Immature natural killer cell (primary cell): Measurements from ENCODE around the gene NBPF1. TPM values are rescaled to one million over a fixed set of nuclear protein-coding genes. Genes with fewer than 3 reads are reported as not detected.
A peak's percentile ranks its signal among the peaks of the same experiment; 100 is the strongest.
"Not testable (repeated sequence)": the region's sequence is repeated elsewhere in the genome, so short reads cannot be mapped to it uniquely, and the experiment has no call there.

Source experiments
- DNase-seq, 3 donors: peaks; one replicate each; pipeline ENCODE4 v3.0.0; 2022; ENCODE audit warnings: mixed read lengths in 1 of 3
- H3K27ac Mint-ChIP-seq, 6 donors: one replicate each; pipeline ENCODE4 v1.8.0; 2020; ENCODE audit warnings: mixed read lengths in 6 of 6, mild to moderate bottlenecking in 5 of 6, inconsistent platforms in 4 of 6, moderate library complexity in 3 of 6
- H3K27me3 Mint-ChIP-seq, 3 donors: one replicate each; pipeline ENCODE4 v1.8.0; 2020 to 2021; ENCODE audit warnings: low read depth in 3 of 3, mild to moderate bottlenecking in 3 of 3, mixed read lengths in 3 of 3, moderate library complexity in 3 of 3, inconsistent platforms in 1 of 3
- H3K36me3 Mint-ChIP-seq, 3 donors: one replicate each; pipeline ENCODE4 v1.8.0; 2020; ENCODE audit warnings: mixed read lengths in 3 of 3, inconsistent platforms in 2 of 3, mild to moderate bottlenecking in 2 of 3
- H3K4me1 Mint-ChIP-seq, 2 donors: one replicate each; pipeline ENCODE4 v1.8.0; 2020; ENCODE audit warnings: inconsistent platforms in 2 of 2, mild to moderate bottlenecking in 2 of 2, mixed read lengths in 2 of 2, moderate library complexity in 1 of 2
- H3K4me3 Mint-ChIP-seq, 5 donors: one replicate each; pipeline ENCODE4 v1.8.0; 2020; ENCODE audit warnings: mild to moderate bottlenecking in 5 of 5, mixed read lengths in 5 of 5, inconsistent platforms in 3 of 5, moderate library complexity in 3 of 5
- H3K9me3 Mint-ChIP-seq, 6 donors: one replicate each; pipeline ENCODE4 v1.8.0; 2020; ENCODE audit warnings: mild to moderate bottlenecking in 6 of 6, mixed read lengths in 6 of 6, inconsistent platforms in 4 of 6, moderate library complexity in 3 of 6
- polyA plus RNA-seq, 3 donors: library from polyadenylated mRNA; unstranded; fragments of 300-500 nt; fragmentation: Illumina TruSeq; gene quantifications; one replicate each; pipeline ENCODE4 v1.2.3, GENCODE V29; 2021

NBPF1 gene
- polyA plus RNA-seq, 3 donors from 2014 or later: 4.5 to 9.1 (median 6.9) TPM

DNA sequence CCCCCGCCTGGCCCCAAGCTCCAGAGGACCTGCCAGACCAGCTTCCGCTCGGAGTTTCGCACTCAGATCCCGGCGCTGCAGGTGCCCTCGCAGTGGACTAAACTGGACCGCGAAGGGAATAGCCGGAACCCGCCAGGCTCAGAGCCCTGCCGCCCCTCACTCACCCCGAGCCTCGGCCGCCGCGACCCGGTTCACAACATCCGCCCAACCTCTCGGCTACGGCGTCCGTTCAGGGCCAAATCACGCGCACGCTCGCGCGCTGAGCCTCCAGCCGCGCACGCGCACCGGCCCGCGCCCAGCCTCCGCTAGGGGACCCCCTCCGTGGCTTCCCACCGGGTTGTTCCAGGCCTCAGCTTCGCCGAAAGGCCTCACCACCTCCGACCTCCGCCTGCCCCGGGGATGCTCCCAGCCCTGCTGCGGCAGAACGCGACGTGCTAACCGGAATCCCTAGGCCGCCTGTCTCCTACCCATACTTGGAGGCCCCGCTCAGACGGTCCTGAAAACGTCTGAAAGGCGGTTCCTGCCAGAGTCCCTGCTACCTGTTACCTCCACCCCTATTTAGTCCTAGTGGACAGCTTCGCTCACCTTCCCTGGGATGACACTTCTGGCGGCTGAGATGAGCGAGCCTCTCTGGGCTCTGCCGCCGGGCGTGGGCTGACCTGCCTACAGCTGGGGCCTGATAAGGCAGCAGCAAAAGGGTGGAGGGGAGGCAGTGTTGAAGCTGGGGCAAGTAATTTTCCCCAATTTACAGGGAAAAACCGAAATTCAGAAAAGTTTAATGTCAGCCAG, 31.3 kb upstream of the NBPF1 start:
- H3K9me3 Mint-ChIP-seq, H3K36me3 Mint-ChIP-seq, H3K4me1 Mint-ChIP-seq, H3K27ac Mint-ChIP-seq, H3K4me3 Mint-ChIP-seq, H3K27me3 Mint-ChIP-seq: not testable (repeated sequence)
- DNase-seq: peak; percentile 100

DNA sequence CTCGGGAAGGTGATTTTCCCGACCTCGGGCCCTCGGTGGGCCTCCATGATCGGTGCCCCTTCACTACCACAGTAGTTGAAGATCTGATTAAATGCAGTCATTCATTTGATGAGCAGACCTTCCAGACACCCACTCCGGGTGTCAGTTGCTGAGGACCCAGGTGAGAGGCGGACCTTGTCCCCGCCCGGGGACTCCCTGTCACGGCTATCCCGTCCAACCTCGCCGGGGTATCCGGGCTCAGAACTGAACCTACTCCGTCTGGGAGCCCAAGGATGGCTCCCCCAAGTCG, 30.8 kb upstream of the NBPF1 start:
- H3K36me3 Mint-ChIP-seq: no peaks in the 10 kb centered on the region
- H3K9me3 Mint-ChIP-seq: no peaks in the 10 kb centered on the region
- H3K27ac Mint-ChIP-seq: no peak overlapping the region
- H3K4me3 Mint-ChIP-seq: no peak overlapping the region
- no peak for DNase-seq
- no peaks in the 10 kb centered on the region for H3K27me3 Mint-ChIP-seq
- H3K4me1 Mint-ChIP-seq: peaks cover 0 to 3% of the 10 kb centered on the region in 2 donors

DNA sequence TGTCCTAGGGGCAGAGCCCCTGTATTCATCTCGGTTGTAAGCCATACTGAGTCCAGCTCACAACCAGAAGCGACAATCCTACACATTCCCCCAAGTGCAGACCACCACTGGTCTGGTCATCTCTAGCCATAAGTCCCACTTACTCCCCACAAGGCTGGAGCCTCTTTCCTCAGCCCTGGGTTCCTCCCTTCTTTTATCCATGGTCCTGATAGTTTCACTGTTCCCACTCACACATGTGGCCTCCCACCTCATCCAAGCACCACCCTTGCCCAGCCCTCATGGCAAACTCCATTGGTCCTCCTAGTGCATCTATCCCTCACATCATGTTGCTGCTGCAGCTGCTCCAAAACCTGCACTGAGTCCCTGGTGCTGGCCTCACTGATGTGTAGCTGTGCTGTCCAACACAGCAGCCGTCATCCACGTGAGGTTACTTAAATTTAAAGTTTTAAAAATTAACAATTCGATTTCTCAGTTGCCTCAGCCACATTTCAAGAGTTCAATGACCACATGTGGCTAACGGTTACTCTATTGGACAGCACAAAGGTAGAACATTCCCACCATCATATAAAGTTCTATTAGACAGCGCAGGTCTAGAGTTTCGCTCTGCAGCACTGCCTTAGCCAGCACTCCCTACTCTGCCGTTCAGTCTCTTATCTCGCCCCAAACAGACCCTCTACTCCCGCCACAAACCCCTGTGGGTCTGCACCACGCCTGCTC, 30.3 kb upstream of the NBPF1 start:
- not testable (repeated sequence) for H3K27ac Mint-ChIP-seq, H3K4me1 Mint-ChIP-seq, H3K27me3 Mint-ChIP-seq, H3K9me3 Mint-ChIP-seq, H3K4me3 Mint-ChIP-seq, H3K36me3 Mint-ChIP-seq, DNase-seq

DNA sequence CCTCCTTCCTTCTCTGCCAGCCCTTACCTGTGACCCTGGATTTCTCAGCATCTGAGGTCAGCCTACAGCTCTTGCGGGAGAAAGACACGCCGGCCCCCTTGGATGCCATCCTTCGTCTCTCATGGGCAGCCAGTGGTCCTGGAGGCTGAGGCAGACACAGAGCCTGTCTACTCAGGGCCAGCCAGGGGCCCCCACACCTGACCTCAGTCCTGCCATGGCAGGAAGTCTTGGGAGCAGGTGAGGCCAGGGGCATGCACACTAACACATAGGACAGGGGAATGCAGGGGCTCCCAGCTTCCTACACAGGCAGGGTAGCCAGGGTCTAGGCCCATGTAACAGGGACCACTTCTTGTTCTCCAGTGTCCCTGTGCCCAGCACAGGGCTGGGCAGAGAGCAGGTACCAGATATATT, 29.6 kb upstream of the NBPF1 start:
- not testable (repeated sequence) for H3K9me3 Mint-ChIP-seq, H3K4me1 Mint-ChIP-seq, H3K27me3 Mint-ChIP-seq, H3K4me3 Mint-ChIP-seq, H3K27ac Mint-ChIP-seq, H3K36me3 Mint-ChIP-seq
- DNase-seq: peak in 1 of 3 donors; percentile 6

DNA sequence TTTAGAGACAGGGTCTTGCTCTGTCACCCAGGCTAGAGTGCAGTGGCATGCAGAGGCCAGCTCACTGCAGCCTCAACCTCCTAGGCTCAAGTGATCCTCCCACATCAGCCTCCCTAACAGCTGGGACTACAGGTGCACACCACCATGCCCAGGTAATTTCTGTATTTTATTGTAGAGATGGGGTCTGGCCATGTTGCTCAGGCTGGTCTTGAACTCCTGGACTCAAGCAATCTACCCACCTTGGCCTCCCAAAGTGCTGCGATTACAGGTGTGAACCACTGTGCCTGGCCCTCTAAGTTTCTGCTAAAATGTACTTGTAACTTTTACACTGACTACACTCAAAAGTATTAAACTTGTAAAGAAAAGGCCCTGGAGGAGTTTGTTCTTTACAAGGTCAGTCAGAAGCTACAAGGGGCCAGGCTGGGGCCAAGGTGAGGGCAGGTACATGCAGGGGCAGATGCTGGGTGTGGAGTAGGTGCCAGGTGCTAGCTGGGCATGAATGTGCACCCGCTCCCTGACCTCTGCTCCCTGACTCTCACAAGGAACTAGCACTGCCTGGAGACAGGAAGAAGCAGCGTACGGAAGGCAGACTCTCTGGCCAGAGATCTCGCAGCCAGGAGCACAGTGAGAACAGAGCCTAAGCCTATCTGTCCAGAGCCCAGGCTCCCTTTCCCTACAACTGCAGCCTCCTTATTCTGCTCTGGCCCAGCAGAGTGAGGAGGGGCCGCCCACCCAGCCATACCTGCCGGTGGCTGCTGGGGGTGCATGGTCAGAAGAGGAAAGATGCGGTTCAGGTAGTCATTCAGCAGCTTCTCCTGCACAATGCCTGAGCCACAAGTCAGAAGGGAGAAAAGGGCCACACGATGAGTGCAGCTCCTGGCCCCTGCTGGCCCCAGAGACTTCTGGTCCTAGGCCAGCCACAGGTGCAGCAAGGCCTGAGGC, 28.9 kb upstream of the NBPF1 start:
- H3K36me3 Mint-ChIP-seq, H3K9me3 Mint-ChIP-seq, H3K27me3 Mint-ChIP-seq, H3K4me1 Mint-ChIP-seq: not testable (repeated sequence)
- peak overlapping the region in 2 of 6 donors; percentile 41 to 55 for H3K27ac Mint-ChIP-seq
- H3K4me3 Mint-ChIP-seq: peak overlapping the region in 1 of 5 donors; percentile 36
- peak in 1 of 3 donors; percentile 1 for DNase-seq

DNA sequence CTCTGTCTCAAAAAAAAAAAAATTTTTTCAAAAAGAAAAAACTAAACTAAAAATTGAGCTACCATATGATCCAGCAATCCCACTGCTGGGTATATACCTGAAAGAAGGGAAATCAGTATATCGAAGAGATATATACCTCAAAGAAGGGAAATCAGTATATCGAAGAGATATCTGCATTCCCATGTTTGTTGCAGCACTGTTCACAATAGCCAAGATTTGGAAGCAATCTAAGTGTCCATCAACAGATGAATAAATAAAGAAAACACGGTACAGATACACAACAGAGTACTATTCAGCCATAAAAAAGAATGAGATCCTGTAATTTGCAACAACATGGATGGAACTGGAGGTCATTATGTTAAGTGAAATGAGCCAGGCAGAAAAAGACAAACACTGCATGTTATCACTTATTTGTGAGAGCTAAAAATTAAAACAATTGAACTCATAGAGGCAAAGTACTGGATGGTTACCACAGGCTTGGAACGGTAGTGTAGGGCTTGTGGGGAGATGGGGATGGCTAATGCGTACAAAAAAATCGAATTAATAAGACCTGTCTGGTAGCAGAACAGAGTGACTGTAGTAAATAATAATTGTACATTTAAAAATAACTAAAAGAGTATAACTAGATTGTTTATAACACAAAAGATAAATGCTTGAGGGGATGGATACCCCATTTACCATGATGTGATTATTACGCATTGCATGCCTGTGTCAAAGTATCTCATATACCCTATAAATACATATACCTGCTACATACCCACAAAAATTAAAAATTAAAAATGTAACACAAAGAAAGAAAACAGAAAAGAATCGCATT, 28.0 kb upstream of the NBPF1 start:
- not testable (repeated sequence) for H3K9me3 Mint-ChIP-seq
- DNase-seq: peak in 1 of 3 donors; percentile 0

DNA sequence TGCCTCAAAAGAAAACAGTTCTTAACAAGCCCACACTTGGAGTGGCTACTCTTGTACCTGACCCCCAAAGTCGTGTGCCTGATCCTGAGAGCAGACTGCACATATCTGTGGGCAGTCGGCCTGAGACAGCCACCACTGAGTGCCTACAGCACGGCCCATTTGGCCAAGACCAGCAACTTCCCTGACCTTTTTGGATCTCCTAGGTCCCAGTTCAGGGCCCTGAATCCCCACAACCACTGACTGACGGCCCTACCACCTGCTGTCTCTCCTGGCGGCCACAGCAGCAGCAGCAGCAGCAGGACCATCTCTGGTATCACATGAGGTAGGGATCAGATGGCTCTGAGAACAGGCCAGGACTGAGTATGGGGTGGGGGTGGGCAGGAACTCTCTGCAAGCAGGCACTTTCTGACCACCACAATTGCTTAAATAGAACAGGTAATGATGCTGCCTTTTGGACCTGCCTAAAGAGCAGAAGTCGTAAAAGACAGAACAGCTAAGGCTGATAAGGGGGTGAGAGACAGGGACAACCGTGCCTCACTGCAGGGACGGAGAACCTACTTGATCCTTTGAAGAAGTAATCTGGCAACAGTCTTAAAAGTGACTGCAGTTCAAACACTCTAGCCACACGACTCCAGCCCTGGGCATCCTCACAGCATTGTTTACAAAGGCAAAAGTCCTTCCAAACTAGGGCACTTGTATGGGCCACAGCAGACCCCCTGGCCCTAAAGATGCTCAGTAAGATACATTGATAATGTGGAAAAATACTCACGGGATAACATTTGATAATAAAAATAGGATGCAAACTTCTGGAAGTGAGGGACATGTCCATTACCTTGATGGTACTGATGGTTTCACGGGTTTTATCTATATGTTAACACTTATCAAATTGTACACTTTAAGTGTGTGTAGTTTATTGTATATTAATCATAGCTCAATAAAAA, 26.0 kb upstream of the NBPF1 start:
- H3K36me3 Mint-ChIP-seq, H3K4me3 Mint-ChIP-seq, H3K27ac Mint-ChIP-seq, H3K27me3 Mint-ChIP-seq, H3K9me3 Mint-ChIP-seq, H3K4me1 Mint-ChIP-seq: not testable (repeated sequence)
- peak in 1 of 3 donors; percentile 2 for DNase-seq

More for the DNA sequence above, 28.0 kb upstream of the NBPF1 start:
- H3K4me1 Mint-ChIP-seq, H3K27ac Mint-ChIP-seq, H3K27me3 Mint-ChIP-seq, H3K4me3 Mint-ChIP-seq, H3K36me3 Mint-ChIP-seq: not testable (repeated sequence)

DNA sequence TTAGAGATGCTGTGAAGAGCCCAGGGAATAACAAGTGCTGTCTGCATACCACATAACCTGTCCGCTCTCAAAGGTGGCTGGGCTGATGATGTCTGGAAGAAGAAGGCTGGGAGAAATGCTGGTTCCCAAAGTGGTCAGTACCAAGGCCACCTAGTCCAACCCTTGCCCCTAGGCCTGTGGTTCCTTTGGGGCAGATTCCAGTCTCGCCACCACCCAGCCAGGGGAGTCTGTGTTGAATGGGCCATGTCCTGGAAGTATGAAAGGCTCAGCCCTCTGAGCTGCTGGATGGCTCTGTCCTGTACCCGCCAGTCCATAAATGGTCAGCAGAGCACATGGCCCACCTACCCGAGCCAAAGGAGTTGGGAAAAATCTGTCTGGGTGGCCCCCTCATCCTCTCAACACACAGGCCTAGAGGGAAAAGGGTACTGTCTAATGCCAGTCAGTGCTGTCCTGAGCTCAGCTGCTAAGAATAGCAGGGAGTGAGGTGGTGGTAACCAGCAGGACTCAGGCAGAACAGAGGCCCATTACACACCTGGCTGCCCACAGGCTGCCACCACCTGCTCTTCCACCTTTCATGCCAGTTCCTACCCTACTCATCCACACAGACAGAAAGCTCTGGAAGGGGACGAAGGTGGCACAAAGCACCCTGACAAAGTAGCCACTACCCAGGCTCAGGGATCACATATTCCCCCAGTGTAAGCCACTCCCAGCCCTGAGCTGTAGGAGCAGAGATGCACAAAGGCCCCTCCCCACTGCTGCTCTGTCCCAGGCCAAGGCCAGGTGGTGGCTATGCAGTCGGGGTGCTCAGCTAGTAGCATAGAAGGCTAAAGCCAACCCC, 24.8 kb upstream of the NBPF1 start:
- not testable (repeated sequence) for H3K27ac Mint-ChIP-seq, DNase-seq, H3K4me3 Mint-ChIP-seq, H3K4me1 Mint-ChIP-seq, H3K27me3 Mint-ChIP-seq, H3K9me3 Mint-ChIP-seq
- peaks cover 7 to 16% (median 13%) of the 10 kb centered on the region in 3 donors for H3K36me3 Mint-ChIP-seq

DNA sequence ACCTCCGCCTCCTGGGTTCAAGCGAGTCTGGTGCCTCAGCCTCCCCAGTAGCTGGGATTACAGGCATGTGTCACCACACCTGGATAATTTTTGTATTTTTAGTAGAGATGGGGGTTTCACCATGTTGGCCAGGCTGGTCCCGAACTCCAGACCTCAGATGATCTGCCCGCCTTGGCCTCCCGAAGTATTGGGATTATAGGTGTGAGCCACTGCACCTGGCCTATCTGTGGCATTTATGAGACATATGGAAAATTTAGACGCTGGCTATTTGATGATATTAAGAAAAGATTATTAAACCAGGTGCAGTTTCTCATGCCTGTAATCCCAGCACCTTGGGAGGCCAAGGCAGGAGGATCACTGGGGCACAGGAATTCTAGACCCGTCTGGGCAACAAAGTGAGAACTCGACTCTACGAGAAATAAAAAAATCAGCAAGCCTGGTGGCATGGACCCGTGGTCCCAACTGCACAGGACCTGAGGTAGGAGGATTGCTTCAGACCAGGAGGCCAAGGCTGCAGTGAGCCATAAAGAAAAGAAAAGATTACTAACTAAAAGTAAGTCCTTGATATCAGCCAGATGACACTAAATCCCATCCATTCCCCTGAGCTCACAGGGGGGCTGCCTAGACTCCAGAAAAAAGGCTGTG, 23.3 kb upstream of the NBPF1 start:
- not testable (repeated sequence) for H3K27me3 Mint-ChIP-seq, DNase-seq, H3K4me1 Mint-ChIP-seq, H3K9me3 Mint-ChIP-seq, H3K4me3 Mint-ChIP-seq, H3K27ac Mint-ChIP-seq
- peaks cover 12 to 30% (median 13%) of the 10 kb centered on the region in 3 donors for H3K36me3 Mint-ChIP-seq

DNA sequence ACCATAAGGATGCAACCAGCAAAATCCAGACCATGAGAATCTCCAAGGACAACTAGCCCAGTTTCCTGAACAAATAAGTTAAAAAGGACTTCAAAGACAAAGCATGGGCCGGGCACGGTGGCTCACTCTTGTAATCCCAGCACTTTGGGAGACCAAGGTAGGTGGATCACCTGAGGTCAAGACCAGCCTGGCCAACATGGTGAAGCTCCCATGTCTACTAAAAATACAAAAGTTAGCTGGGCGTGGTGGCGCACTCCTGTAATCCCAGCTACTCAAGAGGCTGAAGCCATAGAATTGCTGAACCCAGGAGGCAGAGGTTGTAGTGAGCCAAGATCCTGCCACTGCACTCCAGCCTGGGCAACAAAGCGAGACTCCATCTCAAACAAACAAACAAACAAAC, 22.6 kb upstream of the NBPF1 start:
- not testable (repeated sequence) for H3K4me3 Mint-ChIP-seq, H3K27me3 Mint-ChIP-seq, H3K4me1 Mint-ChIP-seq, DNase-seq, H3K27ac Mint-ChIP-seq, H3K9me3 Mint-ChIP-seq
- peaks cover 12 to 35% (median 13%) of the 10 kb centered on the region in 3 donors for H3K36me3 Mint-ChIP-seq

DNA sequence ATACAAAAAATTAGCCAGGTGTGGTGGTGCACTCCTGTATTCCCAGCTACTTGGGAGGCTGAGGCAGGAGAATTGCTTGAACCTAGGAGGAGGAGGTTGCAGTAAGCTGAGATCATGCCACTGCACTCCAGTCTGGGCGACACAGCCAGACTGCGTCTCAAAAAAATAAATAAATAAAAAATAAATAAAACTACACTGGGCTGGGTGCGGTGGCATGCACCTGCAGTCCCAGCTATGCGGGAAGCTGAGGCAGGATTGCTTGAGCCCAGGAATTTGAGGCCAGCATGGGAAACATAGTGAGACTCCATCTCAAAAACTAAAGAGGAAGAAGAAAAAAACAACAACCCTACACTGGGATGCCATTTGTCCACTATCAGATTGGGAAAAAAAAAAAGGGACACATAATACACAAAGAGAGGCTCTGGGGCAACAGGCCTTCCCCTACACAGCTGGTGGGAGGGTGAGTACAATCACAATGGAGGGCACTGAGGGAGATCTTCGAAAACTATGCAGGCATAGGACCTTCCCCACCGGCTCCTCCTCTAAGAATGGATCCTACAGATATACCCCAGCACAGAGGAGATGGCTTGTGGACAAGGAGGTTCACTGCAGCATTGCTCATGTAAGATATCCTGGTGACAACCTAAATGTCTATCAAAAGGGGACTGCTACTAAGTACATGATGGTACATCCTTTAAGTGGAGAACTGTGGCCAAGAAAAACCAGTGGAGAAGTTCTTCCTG, 20.3 kb upstream of the NBPF1 start:
- Mint-ChIP-seq H3K27ac (peak overlapping the region in 1 of 6 donors; percentile 2), H3K36me3 (peaks cover 15 to 50% (median 16%) of the 10 kb centered on the region in 3 donors)
- not testable (repeated sequence) for H3K27me3 Mint-ChIP-seq, H3K4me1 Mint-ChIP-seq, H3K9me3 Mint-ChIP-seq, DNase-seq, H3K4me3 Mint-ChIP-seq
